GM20000 (cell line): Measurements from ENCODE around the gene SPRED2.

ENCODE experiments used
- DNase-seq: peaks from one replicate; pipeline ENCODE4 v3.0.0; 2012; ENCODE audit warnings: low spot score
- TF ChIP-seq, protein P1 (sequence below): IDR thresholded peaks from 2 replicates; pipeline ENCODE4 v1.5.1; 2012; ENCODE audit warnings: mild to moderate bottlenecking, control low read depth; ENCODE audit errors: extremely low read depth, missing control alignments

SPRED2 gene

DNA sequence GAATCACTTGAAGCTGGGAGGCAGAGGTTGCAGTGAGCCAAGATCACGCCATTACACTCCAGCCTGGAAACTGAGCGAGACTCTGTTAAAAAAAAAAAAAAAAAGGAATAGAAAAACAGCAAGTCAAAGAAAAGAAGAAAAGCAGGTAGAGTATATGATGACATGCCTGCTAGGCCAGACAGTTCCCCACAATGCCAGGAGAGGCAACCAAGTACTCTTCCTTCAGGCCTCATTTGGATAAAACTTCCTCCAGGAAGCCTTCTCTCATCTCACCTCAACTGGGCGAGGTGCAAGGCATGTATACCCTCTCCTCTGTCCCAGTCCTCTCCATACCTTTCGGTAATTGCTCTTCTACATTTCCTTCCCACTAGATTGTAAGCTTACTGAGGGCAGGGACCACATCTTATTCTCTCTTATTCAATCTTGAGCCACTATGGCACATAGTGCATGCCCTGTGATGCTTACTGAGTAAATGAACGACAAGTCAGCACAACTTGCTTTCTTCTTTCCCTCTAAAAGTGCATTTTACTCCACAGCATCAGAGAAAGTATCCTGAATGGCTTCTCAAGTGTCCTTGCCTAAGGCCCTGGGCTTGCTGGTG is 10.1 kb upstream of the SPRED2 start:
- TF ChIP-seq, protein P1, sequence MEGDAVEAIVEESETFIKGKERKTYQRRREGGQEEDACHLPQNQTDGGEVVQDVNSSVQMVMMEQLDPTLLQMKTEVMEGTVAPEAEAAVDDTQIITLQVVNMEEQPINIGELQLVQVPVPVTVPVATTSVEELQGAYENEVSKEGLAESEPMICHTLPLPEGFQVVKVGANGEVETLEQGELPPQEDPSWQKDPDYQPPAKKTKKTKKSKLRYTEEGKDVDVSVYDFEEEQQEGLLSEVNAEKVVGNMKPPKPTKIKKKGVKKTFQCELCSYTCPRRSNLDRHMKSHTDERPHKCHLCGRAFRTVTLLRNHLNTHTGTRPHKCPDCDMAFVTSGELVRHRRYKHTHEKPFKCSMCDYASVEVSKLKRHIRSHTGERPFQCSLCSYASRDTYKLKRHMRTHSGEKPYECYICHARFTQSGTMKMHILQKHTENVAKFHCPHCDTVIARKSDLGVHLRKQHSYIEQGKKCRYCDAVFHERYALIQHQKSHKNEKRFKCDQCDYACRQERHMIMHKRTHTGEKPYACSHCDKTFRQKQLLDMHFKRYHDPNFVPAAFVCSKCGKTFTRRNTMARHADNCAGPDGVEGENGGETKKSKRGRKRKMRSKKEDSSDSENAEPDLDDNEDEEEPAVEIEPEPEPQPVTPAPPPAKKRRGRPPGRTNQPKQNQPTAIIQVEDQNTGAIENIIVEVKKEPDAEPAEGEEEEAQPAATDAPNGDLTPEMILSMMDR: no peak
- no peak for DNase-seq

DNA sequence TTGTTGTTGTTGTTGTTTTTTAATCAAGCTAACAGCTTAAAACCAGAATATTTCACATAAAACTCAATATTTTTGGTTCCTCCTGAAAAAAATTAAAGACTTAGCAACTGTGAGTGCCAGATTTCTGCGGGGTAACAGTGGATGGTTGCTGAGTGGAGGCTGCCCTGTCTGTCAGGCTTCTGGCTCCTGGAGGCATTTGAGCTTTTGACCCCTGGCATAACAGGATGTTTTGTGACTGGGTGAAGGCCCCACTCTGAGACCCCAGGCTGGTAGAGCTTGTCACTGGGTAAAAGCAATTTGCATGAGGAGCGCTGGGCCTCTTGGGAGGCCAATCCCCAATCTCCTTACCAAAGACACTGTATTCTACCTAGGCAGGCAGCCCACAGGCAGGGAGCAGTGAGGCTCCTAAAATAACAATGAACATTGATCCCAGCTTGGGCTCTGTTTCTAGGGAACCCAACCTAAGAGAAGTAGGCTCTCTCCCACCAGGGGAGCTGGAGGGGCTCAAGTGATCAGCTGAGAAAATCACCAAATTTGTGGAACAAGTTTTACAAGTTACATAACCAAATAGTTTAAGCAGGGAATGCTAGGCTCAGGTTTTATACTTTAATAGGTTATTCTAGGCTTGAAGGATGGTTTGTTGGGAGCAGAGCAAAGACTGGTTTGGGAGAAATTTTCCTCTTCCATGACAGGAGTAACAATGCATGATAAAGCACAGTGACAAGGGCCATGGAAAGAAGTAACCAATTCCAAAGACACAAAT is 5.9 kb upstream of the SPRED2 start:
- TF ChIP-seq, protein P1: no peak
- DNase-seq: no peak

DNA sequence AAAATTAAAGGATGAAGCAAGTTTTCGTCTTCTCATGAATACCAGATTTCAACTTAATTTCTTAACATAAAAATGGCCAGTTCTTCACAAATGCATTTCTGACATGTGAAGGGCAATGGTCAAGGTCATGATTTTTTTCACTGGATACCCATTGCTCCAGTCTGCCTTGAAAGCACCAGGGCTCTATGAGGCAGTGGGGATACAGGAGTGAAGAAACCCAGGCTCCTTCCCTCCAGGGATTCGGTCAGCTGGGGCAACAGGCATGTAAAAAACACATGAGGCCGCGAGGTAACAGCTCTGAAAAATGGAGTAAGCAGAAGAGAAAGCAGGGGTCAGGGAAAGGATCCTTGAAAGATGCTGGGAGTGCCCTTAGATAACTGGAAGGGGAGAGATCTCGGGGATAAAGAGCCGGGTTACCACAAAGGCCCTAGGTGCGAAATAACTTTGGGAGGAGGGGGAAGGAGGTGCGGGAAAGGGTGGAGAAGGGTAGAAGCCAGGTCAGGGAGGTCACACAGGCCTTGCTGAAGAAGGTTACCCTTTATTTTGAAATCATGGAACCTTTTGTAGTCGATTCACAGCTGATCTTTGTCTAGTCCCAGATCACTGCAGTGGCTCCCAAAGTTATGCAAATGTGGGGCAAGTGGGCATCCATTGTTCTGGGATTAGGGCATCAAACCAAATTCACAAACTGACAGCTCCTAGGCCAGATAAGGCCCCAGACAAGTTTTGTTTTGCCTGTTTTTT is 5.2 kb upstream of the SPRED2 start:
- no peak for DNase-seq

DNA sequence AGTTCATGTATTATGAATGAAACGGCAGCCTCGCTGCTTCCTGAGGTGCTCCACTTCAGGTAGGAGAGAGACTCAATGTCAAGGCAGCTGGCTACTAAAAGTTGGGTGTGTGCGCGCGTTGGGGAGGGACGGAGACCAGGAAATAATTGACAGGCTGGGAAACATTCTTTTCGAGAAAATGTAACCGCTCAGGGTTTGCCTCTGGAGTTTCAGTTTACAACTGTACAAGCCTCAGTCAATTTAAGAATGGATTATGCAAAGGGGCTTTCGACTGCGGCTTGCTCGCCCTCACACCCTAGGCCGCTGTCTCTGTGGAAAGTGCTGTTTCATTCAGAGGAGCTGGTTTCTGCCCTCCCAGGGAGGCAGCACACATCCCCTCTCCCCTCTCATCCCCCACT is 4.4 kb upstream of the SPRED2 start:
- TF ChIP-seq, protein P1: no peak
- peak; percentile 89 for DNase-seq

More for the DNA sequence above, 5.2 kb upstream of the SPRED2 start:
- TF ChIP-seq, protein P1: no peak

DNA sequence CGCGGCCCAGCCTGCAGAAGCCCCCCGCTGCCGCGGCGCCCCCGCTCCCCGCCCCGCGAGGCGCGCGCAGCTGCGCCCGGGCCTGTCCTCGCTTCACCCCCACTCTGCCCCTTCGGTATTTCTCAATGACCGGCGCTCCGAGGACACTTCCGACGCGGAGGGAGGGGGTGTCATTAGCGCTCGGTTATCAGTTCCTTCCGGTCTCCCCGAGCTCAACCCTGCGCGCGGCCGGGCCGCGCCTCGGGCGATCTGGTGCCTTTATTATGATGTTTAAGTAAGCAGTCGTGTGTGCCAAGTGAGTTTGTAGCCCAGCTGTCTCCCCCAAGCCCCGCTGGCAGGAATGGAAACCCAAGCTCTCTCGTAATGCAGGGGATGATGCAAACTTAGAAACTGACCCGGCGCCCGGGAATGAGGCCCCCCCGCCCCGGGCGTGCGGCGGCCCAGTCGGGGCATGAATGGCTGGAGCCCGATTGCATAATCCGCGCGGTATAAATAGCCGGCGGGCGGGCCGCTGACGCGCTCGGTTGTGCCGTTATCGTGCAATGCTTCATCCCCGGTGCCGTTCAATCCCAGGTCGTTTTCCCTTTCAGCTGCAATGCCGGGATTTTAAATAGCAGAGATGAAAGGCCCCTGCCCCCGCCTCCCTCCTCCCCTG is 3.9 kb upstream of the SPRED2 start:
- TF ChIP-seq, protein P1: no peak
- peak; percentile 79 for DNase-seq

DNA sequence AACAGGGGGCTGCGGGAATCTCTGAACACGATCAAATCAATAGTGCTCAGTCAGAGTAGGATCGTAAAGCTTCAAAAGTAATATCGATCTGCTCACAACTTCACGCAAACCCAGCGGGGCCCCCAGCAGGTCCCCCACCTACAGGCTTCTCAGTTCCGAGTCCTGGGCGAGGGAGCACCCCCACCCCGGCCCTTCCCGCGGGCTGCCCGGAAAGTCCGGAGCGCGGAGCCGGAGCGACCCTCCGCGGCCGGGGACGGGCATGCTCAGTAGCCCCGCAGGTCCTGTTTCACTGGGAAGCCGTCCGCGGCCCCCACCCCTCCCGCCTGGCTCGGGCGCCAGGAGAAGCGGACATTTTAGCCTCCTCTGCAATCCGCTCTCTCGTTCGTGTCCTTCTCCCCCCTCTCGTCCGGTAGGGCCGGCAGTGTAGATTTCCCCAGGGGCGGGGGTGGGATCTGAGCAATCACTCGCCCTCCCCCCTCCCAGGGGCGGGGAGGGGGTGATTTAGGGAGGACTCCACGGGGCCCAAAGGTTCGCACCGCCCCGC is 3.3 kb upstream of the SPRED2 start:
- DNase-seq: peak; percentile 91
- TF ChIP-seq, protein P1: no peak
